SK-N-SH (cell line): ENCODE measurements around the gene MRPL2. TPM values are rescaled to one million over a fixed set of nuclear protein-coding genes. Genes with fewer than 3 reads are reported as not detected.

Experiments used
- CTCF ChIA-PET: fragments of 300-600, 350-600 bp; formaldehyde crosslinking; extraction: SDS; loops from one replicate; lab custom pipeline; 2021; lab: Yijun Ruan, JAX
- POLR2A ChIA-PET: fragments of 350-600 bp; sonication (Branson Sonifier 250); formaldehyde crosslinking; extraction: SDS; loops from one replicate; lab custom pipeline; 2020; ENCODE audit warnings: antibody characterized with exemption, inconsistent platforms; lab: Yijun Ruan, JAX
- DNase-seq: peaks from one replicate; pipeline ENCODE4 v3.0.0; 2012
- H2AFZ ChIP-seq: fragments of 200-600 bp; sonication (generic); 2 replicates; pipeline ENCODE4 v1.8.1; 2016; ENCODE audit warnings: antibody characterized with exemption, mild to moderate bottlenecking, low read depth
- H3F3A ChIP-seq: fragments of 200-600 bp; sonication (generic); replicated peaks from 2 replicates; pipeline ENCODE3; 2016; ENCODE audit warnings: antibody characterized with exemption, mild to moderate bottlenecking; ENCODE audit not compliant: insufficient read depth
- H3K27ac ChIP-seq, 2 experiments: fragments of 200-500 bp in 1 of 2; fragments of 200-600 bp in 1 of 2; sonication (Bioruptor generic) in 1 of 2; sonication (generic), shearing (Covaris generic) in 1 of 2; 2 replicates each; pipeline versions ENCODE4 v1.5.1 to v1.6.1; 2014 to 2016; ENCODE audit warnings: low read depth in 2 of 2, inconsistent platforms in 1 of 2, low read length in 1 of 2, mild to moderate bottlenecking in 1 of 2, mixed read lengths in 1 of 2
- H3K27me3 ChIP-seq: fragments of 200-600 bp; sonication (generic), shearing (Covaris generic); 2 replicates; pipeline ENCODE4 v1.6.1; 2016; ENCODE audit warnings: mixed run types; ENCODE audit not compliant: insufficient read depth
- H3K36me3 ChIP-seq, 2 experiments: fragments of 200-500 bp in 1 of 2; fragments of 200-600 bp in 1 of 2; sonication (Bioruptor generic) in 1 of 2; sonication (generic) in 1 of 2; replicated peaks in 1 of 2; 2 replicates each; pipeline versions ENCODE3 to v1.5.1; 2014 to 2016; ENCODE audit warnings: low read length in 1 of 2, mild to moderate bottlenecking in 1 of 2; ENCODE audit not compliant: insufficient read depth in 2 of 2, control insufficient read depth in 1 of 2
- H3K4me1 ChIP-seq, 2 experiments: fragments of 200-500 bp in 1 of 2; fragments of 200-600 bp in 1 of 2; sonication (Bioruptor generic) in 1 of 2; sonication (generic), shearing (Covaris generic) in 1 of 2; 2 replicates each; pipeline versions ENCODE4 v1.5.1 to v1.6.1; 2014 to 2016; ENCODE audit warnings: low read depth in 1 of 2, low read length in 1 of 2, mixed run types in 1 of 2; ENCODE audit not compliant: insufficient read depth in 2 of 2, control insufficient read depth in 1 of 2
- H3K4me2 ChIP-seq: fragments of 200-600 bp; sonication (generic), shearing (Covaris generic); 2 replicates; pipeline ENCODE4 v1.6.1; 2017; ENCODE audit warnings: mixed run types
- H3K4me3 ChIP-seq, 2 experiments: fragments of 200-500 bp in 1 of 2; fragments of 200-600 bp in 1 of 2; sonication (Bioruptor generic) in 1 of 2; sonication (generic), shearing (Covaris generic) in 1 of 2; 2 replicates each; pipeline versions ENCODE4 v1.5.1 to v1.8.1; 2014 to 2016; ENCODE audit warnings: low read depth in 2 of 2, inconsistent platforms in 1 of 2, low read length in 1 of 2, mild to moderate bottlenecking in 1 of 2, mixed read lengths in 1 of 2, moderate library complexity in 1 of 2
- H3K79me2 ChIP-seq: fragments of 200-600 bp; sonication (generic); 2 replicates; pipeline ENCODE4 v1.8.1; 2017; ENCODE audit warnings: mild to moderate bottlenecking; ENCODE audit not compliant: insufficient read depth
- H3K9ac ChIP-seq: fragments of 200-600 bp; sonication (generic); 2 replicates; pipeline ENCODE4 v1.6.1; 2017; ENCODE audit warnings: mixed run types
- H3K9me2 ChIP-seq: fragments of 200-600 bp; sonication (generic); 2 replicates; pipeline ENCODE4 v1.6.1; 2017; ENCODE audit warnings: mixed run types
- H3K9me3 ChIP-seq: fragments of 200-600 bp; sonication (generic); 2 replicates; pipeline ENCODE4 v1.6.1; 2017; ENCODE audit warnings: mixed run types, mild to moderate bottlenecking, moderate library complexity
- H4K20me1 ChIP-seq: fragments of 200-600 bp; sonication (generic); 2 replicates; pipeline ENCODE4 v1.6.1; 2017; ENCODE audit warnings: mild to moderate bottlenecking, mixed run types; ENCODE audit not compliant: insufficient read depth
- EZH2phosphoT487 ChIP-seq: fragments of 200-600 bp; sonication (generic); IDR thresholded peaks from 2 replicates; pipeline ENCODE4 v1.6.1; 2017; ENCODE audit warnings: low read depth, mixed run types, mild to moderate bottlenecking, antibody characterized with exemption, moderate library complexity, borderline replicate concordance
- FOSL2 ChIP-seq: IDR thresholded peaks from 2 replicates; pipeline ENCODE4 v1.4.0; 2012; ENCODE audit warnings: low read depth, mild to moderate bottlenecking, moderate library complexity, borderline replicate concordance
- FOXJ3 ChIP-seq: sonication (generic); formaldehyde crosslinking; IDR thresholded peaks from 2 replicates; pipeline ENCODE4 v1.5.1; 2020; ENCODE audit warnings: mild to moderate bottlenecking, missing genetic modification reagents
- JUND ChIP-seq: IDR thresholded peaks from 2 replicates; pipeline ENCODE4 v1.4.0; 2012
- MXI1 ChIP-seq: IDR thresholded peaks from 2 replicates; pipeline ENCODE4 v1.6.1; 2012; ENCODE audit warnings: mild to moderate bottlenecking, low read depth, low read length, improper control_type of control experiment
- POLR2AphosphoS5 ChIP-seq: IDR thresholded peaks from 2 replicates; pipeline ENCODE4 v1.6.1; 2012; ENCODE audit warnings: low read depth, low read length
- RAD21 ChIP-seq: IDR thresholded peaks from 2 replicates; pipeline ENCODE4 v1.6.1; 2012; ENCODE audit warnings: mild to moderate bottlenecking, low read length
- RCOR1 ChIP-seq: fragments of 150-350 bp; IDR thresholded peaks from 2 replicates; pipeline ENCODE4 v1.6.1; 2017; ENCODE audit warnings: antibody characterized with exemption, low read length
- SIN3A ChIP-seq: IDR thresholded peaks from 2 replicates; pipeline ENCODE4 v1.6.1; 2012; ENCODE audit warnings: low read depth, mild to moderate bottlenecking, low read length, moderate library complexity, borderline replicate concordance
- TAF1 ChIP-seq: IDR thresholded peaks from 2 replicates; pipeline ENCODE4 v1.6.1; 2012; ENCODE audit warnings: low read depth, mild to moderate bottlenecking, low read length, moderate library complexity, borderline replicate concordance
- TCF12 ChIP-seq: IDR thresholded peaks from 2 replicates; pipeline ENCODE4 v1.4.0; 2012
- TEAD4 ChIP-seq: IDR thresholded peaks from 2 replicates; pipeline ENCODE4 v1.4.0; 2012; ENCODE audit warnings: mild to moderate bottlenecking, borderline replicate concordance; ENCODE audit not compliant: insufficient read depth
- USF1 ChIP-seq: IDR thresholded peaks from 2 replicates; pipeline ENCODE4 v1.4.0; 2012; ENCODE audit warnings: low read depth, borderline replicate concordance
- YY1 ChIP-seq: IDR thresholded peaks from 2 replicates; pipeline ENCODE4 v1.4.0; 2012; ENCODE audit warnings: low read depth, mild to moderate bottlenecking
- WGBS: methylation state at CpG from one replicate; pipeline ENCODE4 v1.1.6; 2017; ENCODE audit warnings: low lambda C conversion rate; 5-methylcytosine and 5-hydroxymethylcytosine counted together
- polyA plus RNA-seq, 3 experiments: library from polyadenylated mRNA; depleted of rRNA; stranded (reverse); fragments of >200 nt; gene quantifications; 2 replicates each; pipeline ENCODE4 v1.2.3, GENCODE V29; 2012
- TF ChIP-seq, protein P1 (sequence below): fragments of 150-350 bp; IDR thresholded peaks from 2 replicates; pipeline ENCODE4 v1.6.1; 2016; ENCODE audit warnings: mild to moderate bottlenecking, low read depth, low read length
- TF ChIP-seq, protein P2 (sequence below): IDR thresholded peaks from 2 replicates; pipeline ENCODE4 v1.4.0; 2012; ENCODE audit warnings: low read depth
- TF ChIP-seq, protein P3 (sequence below): IDR thresholded peaks from 2 replicates; pipeline ENCODE4 v1.4.0; 2012; ENCODE audit warnings: low read depth, borderline replicate concordance

The MRPL2 gene
- polyA plus RNA-seq, 1 of the 3 experiments (the other 2 are of a cell fraction): 64.7 TPM

DNA sequence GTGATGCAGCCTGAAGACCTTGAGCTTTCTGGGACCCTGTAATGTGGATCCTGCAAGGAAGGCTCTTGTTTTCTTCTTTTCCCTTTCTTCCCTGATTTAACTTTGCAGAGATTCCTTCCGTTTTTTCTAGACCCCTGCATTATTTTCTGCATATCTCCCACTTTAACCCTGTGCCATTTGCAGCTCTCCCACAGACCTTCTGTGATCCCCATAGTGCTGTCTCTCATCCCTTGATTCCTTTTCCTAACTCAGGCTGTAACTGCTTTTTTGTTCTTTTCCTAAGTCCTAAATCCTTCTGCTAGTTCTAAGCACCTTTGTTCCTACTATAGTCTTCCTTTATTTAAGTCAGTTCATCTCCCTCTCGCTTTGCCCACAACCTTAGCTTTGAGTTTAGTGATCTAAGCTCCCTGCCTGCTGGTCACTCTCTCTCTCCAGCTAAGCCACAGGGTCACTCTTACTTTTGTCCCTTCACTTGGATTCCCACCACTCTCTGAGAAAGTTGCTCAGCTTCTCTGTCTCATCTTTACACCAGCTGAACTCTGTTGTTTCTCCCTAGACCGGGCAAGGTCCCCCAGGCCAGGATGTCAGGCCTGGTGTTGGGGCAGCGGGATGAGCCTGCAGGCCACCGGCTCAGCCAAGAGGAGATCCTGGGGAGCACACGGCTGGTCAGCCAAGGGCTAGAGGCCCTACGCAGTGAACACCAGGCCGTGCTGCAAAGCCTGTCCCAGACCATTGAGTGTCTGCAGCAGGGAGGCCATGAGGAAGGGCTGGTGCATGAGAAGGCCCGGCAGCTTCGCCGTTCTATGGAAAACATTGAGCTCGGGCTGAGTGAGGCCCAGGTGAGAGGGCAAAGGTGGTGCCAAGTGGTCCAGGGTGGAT, 1.8 kb upstream of the MRPL2 start:
- H3K27ac ChIP-seq: no peak overlapping the region
- ChIA-PET CTCF (interaction anchor here (1.0 to 2.7 kb wide), 5 partner anchors 9 to 93 kb away, joined by 3 to 14 read pairs (median 4); partner anchors contain the start of gene PTK7), POLR2A (interaction anchor here (2.7 kb wide), 1 partner anchor 46 kb away, joined by 6 read pairs; the partner anchor contains the start of genes KLHDC3 and MEA1)
- H3K4me2 ChIP-seq: peak overlapping the region; percentile 91
- H3K36me3 ChIP-seq: peaks cover 4 to 8% of the 10 kb centered on the region in 2 experiments
- H3K27me3 ChIP-seq: no peaks in the 10 kb centered on the region
- TF ChIP-seq RCOR1 (no peak), YY1 (no peak), JUND (no peak), RAD21 (no peak), TEAD4 (no peak), FOSL2 (no peak)
- TF ChIP-seq, protein P1, sequence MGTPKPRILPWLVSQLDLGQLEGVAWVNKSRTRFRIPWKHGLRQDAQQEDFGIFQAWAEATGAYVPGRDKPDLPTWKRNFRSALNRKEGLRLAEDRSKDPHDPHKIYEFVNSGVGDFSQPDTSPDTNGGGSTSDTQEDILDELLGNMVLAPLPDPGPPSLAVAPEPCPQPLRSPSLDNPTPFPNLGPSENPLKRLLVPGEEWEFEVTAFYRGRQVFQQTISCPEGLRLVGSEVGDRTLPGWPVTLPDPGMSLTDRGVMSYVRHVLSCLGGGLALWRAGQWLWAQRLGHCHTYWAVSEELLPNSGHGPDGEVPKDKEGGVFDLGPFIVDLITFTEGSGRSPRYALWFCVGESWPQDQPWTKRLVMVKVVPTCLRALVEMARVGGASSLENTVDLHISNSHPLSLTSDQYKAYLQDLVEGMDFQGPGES: no peak
- TF ChIP-seq, protein P2, sequence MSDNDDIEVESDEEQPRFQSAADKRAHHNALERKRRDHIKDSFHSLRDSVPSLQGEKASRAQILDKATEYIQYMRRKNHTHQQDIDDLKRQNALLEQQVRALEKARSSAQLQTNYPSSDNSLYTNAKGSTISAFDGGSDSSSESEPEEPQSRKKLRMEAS: no peak
- WGBS: 84% methylated on average over 12 of the region's 12 CpGs
- peaks cover 7% of the 10 kb centered on the region for H3F3A ChIP-seq
- no peaks in the 10 kb centered on the region for H4K20me1 ChIP-seq
- no peak for DNase-seq
- H3K4me1 ChIP-seq: peaks cover 0 to 14% of the 10 kb centered on the region in 2 experiments; a peak in 2 of 4 replicates
- peaks cover 32% of the 10 kb centered on the region for H3K79me2 ChIP-seq
- no peak overlapping the region for H2AFZ ChIP-seq
- no peaks in the 10 kb centered on the region for H3K9me3 ChIP-seq
- no peaks in the 10 kb centered on the region for H3K9me2 ChIP-seq
- H3K4me3 ChIP-seq: peak overlapping the region in 1 of 2 experiments; percentile 90; a peak in 1 of 4 replicates
- H3K9ac ChIP-seq: no peak overlapping the region

DNA sequence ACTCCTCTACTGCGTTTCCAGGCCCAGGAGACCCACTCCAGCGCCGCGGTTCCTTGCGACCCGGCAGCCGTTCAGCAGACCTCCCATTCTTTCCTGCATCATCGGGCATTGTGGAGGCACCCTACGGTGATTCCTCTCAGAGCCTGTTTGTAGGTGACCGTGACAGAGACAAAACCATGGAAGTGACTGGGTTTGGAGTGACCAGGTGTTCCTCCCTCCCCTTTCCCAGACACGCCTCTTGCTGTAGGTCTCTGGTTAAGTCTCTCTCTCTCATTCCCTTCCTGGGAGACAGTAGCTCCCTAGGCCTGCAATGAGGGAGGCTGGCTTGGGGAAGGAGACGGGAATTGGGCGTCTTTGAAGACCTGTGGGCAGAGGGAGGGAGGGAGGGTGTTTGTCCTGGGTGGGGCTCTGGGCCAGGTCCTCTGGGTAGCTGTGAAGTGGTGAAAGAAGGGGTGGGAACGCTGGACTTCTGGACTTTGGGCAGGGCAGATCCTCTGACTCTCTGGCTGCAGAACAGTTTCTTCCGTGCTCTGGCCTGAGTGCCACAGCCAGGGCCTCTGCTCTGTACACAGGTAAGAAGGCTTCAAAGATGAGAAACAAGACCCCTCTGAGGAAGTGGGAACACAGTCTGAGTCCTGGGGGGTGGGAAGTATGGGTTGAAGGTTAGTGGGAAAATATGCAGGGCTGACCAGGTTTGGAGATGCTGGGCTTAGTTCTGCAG, 960 bp upstream of the MRPL2 start:
- Histone ChIP-seq H3K9ac (peak overlapping the region; percentile 91), H4K20me1 (no peaks in the 10 kb centered on the region), H3K4me1 (peaks cover 0 to 14% of the 10 kb centered on the region in 2 experiments; a peak in 2 of 4 replicates), H2AFZ (peak overlapping the region; percentile 85), H3K27ac (peak overlapping the region; percentile 63 to 86; a peak in 3 of 4 replicates), H3K36me3 (peaks cover 7 to 14% of the 10 kb centered on the region in 2 experiments), H3K9me3 (no peaks in the 10 kb centered on the region), H3F3A (peaks cover 7% of the 10 kb centered on the region), H3K27me3 (no peaks in the 10 kb centered on the region), H3K4me3 (peak overlapping the region; percentile 90 to 92), H3K4me2 (peak overlapping the region; percentile 91), H3K9me2 (no peaks in the 10 kb centered on the region), H3K79me2 (peaks cover 35% of the 10 kb centered on the region)
- ChIA-PET CTCF (interaction anchor here (1.0 to 2.7 kb wide), 5 partner anchors 10 to 93 kb away, joined by 3 to 14 read pairs (median 4); partner anchors contain the start of gene PTK7), POLR2A (interaction anchor here (1.0 to 2.7 kb wide), 3 partner anchors 17 to 170 kb away, joined by 4 to 9 read pairs (median 6); partner anchors contain the start of genes KLHDC3, MEA1 and PTK7)
- 29% methylated on average over 10 of the region's 15 CpGs for WGBS
- no peak for DNase-seq
- no peak for TF ChIP-seq MXI1
- TF ChIP-seq, protein P3, sequence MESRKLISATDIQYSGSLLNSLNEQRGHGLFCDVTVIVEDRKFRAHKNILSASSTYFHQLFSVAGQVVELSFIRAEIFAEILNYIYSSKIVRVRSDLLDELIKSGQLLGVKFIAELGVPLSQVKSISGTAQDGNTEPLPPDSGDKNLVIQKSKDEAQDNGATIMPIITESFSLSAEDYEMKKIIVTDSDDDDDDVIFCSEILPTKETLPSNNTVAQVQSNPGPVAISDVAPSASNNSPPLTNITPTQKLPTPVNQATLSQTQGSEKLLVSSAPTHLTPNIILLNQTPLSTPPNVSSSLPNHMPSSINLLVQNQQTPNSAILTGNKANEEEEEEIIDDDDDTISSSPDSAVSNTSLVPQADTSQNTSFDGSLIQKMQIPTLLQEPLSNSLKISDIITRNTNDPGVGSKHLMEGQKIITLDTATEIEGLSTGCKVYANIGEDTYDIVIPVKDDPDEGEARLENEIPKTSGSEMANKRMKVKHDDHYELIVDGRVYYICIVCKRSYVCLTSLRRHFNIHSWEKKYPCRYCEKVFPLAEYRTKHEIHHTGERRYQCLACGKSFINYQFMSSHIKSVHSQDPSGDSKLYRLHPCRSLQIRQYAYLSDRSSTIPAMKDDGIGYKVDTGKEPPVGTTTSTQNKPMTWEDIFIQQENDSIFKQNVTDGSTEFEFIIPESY: no peak
- no peak for TF ChIP-seq TCF12
- no peak for TF ChIP-seq SIN3A
- no peak for TF ChIP-seq USF1
- no peak for TF ChIP-seq FOXJ3 (CRISPR knock-in tag)
- no peak for TF ChIP-seq POLR2AphosphoS5
- TF ChIP-seq EZH2phosphoT487: no peak
- no peak for TF ChIP-seq TAF1
- no peak for TF ChIP-seq JUND
